GM20000 (cell line): ENCODE data around the gene MAJIN.
"Not testable (repeated sequence)": the region's sequence is repeated elsewhere in the genome, so short reads cannot be mapped to it uniquely, and the experiment has no call there.

ENCODE experiments used
- DNase-seq: peaks from one replicate; pipeline ENCODE4 v3.0.0; 2012; ENCODE audit warnings: low spot score
- TF ChIP-seq, protein P1 (sequence below): IDR thresholded peaks from 2 replicates; pipeline ENCODE4 v1.5.1; 2012; ENCODE audit warnings: mild to moderate bottlenecking, control low read depth; ENCODE audit errors: extremely low read depth, missing control alignments

The MAJIN gene

DNA sequence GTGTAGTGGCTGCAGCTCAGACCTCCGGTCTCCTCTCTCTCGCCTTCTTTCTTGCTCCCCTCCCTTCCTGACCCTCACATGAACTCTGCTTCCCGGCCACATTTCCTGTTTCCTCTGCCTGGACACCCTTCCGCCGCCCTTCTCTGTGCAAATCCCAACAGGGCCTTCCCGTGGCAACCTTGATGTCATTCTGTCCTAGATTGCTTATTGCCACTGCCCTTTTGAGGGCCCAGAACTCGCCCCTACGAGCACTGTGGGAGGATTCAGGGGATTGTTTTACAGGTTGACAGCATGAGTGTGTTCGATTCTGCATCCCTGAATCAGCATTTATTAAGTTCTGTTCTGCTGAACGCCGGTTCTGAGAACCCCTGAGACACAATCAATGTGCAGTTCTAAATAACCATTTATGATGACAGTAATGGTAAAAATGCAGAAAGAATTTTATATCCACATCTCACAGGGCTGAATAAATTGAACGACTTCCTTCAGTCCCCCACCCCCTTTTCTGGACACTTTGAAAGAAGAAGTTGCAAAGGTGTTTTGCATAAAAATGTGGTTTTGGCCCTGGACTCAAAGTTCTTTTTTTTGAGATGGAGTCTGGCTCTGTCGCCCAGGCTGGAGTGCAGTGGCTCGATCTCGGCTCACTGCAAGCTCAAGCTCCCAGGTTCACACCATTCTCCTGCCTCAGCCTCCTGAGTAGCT, 18.5 kb upstream of the MAJIN start:
- TF ChIP-seq, protein P1, sequence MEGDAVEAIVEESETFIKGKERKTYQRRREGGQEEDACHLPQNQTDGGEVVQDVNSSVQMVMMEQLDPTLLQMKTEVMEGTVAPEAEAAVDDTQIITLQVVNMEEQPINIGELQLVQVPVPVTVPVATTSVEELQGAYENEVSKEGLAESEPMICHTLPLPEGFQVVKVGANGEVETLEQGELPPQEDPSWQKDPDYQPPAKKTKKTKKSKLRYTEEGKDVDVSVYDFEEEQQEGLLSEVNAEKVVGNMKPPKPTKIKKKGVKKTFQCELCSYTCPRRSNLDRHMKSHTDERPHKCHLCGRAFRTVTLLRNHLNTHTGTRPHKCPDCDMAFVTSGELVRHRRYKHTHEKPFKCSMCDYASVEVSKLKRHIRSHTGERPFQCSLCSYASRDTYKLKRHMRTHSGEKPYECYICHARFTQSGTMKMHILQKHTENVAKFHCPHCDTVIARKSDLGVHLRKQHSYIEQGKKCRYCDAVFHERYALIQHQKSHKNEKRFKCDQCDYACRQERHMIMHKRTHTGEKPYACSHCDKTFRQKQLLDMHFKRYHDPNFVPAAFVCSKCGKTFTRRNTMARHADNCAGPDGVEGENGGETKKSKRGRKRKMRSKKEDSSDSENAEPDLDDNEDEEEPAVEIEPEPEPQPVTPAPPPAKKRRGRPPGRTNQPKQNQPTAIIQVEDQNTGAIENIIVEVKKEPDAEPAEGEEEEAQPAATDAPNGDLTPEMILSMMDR: no peak
- DNase-seq: no peak

DNA sequence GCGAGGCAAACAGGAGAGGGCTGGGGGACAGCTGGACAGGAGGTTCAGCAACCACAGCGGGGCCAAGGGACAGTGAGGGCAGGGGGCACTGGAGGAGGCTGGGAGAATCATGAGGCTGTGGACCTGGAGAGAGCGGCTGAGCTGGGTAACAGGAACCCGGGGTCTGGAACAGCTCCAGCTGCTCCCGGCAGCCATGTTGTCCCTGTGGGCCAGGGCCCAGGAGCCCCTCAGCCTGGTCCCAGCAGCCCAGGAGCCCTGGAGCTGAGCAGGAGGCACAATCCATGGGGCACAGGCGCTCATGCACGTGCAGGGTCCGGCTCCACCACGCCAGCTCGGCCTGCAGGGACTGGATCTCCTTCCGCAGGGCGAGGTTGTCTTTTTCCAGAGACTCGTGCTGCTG, 17.5 kb upstream of the MAJIN start:
- DNase-seq: no peak
- TF ChIP-seq, protein P1: no peak

DNA sequence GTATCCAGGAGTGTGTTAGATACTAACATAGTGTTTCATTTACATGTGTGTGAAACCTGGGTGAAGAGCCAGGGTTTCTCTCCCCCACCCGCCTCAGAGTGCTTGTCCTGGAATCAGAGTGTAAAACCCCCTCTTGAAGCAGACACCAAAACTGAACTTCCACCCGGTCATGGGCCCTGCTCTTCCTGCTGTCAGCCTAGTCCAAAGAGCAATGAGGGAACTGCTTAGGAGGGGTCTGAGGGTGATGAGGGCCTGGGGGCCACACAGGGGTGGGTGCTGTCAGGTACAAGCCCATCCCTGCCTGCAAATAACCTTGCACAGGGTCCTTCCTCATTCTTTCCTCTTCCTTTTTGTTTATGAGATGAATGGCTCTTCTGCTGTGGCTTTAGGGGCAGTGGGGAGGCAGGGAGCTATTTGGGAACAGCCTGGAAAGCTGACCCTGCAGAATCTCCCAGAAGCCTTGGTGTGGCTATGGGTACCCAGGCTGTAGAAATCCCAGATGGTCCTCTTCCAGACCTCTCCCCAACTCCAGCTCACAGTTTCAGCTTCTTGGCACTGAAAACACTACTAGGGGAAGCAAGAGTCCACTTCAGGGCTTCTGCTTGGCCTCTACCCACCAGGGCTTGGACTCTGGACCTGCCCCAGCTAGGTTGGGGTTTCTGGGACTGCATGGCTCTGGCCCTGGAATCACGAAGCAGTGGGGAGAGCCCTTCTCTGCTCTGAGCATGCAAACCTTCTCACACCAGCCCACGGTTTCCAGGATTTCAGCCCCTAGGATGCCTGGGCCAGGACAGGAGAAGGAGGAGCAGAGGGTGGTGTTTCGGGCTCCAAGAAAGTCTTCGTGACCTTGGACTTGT, 16.3 kb upstream of the MAJIN start:
- TF ChIP-seq, protein P1: no peak
- no peak for DNase-seq

DNA sequence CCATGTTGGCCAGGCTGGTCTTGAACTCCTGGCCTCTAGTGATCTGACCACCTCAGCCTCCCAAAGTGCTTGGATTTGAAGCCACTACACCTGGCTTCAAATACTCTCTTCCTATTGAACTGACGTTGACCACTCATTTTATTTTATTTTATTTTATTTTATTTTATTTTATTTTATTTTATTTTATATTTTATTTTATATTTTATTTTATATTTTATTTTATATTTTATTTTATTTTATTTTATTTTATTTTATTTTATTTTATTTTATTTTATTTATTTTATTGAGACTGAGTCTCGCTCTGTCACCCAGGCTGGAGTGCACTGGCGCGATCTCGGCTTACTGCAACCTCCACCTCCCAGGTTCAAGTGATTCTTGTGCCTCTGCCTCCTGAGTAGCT, 11.4 kb upstream of the MAJIN start:
- DNase-seq: not testable (repeated sequence)

DNA sequence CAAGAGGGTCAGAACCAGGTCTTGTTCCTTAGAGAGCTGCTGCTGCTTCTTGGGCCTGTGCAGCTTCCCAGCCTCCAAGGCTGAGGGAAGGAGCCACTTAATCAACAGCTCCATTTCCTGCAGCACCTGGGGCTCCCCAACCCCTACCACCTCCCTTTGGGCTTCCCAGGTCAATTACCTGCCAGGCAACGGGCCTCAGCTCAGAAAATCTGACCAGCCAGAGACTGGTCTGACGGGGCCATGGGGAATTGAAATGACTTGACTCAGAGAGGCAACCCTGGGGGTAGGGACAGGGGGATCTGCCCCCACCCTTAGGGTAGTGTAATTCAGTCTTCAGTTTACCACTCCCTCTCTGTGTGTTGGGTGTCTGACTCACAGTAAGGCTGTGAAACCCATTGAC, 4.7 kb upstream of the MAJIN start:
- TF ChIP-seq, protein P1: no peak
- no peak for DNase-seq

DNA sequence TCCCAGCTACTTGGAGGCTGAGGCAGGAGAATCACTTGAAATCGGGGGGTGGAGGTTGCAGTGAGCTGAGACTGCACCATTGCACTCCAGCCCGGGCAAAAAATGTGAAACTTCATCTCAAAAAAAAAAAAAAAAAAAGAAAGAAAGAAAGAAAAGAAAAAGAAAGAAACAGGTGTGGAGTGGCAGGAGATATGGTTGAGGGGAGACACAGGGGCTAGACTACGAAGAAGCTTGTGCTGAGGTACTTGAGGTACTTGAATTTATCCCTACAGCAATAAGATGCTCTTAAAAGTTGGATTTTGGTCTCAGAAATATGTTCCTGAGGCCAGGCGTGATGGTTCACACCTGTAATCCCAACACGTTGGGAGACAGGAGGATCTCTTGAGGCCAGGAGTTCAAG, 2.2 kb upstream of the MAJIN start:
- no peak for DNase-seq
- TF ChIP-seq, protein P1: no peak

DNA sequence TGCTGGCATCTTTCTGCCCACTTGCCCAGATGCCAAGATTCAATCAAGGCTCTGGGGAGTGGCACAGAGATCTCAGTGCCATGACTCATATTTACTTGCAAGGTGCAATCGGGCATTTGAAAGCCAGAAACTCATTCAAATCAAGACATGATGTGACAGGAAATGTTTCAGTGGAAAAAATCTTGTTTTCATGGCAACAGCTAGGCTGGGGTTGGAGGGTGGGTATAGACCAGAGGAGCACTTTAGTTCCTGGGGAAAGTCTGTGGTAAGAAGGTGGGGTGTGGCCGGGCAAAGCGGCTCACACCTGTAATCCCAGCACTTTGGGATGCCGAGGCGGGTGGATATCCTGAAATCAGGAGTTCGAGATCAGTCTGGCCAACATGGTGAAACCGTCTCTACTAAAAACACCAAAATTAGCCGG, 1.2 kb downstream of the MAJIN start:
- TF ChIP-seq, protein P1: no peak
- no peak for DNase-seq
